GM21825 (cell line): ENCODE measurements around the gene ULK3.
A peak's percentile ranks its signal among the peaks of the same experiment; 100 is the strongest.

ENCODE experiments used
- ATAC-seq: cut with Tn5 transposase; IDR thresholded peaks from one replicate; pipeline ENCODE4 v1.9.1; 2021; ENCODE audit warnings: mild to moderate bottlenecking, moderate library complexity; ENCODE audit not compliant: unreplicated experiment

Gene ULK3

GRCh38 chr15:74800559-74801094 lies 42.3 kb downstream of the ULK3 start:
- ATAC-seq, result no peak

- ATAC-seq, result peak; percentile 59
Measured at GRCh38 chr15:74799856-74800558, 42.9 kb downstream of the ULK3 start.

- no peak for ATAC-seq
Measured at GRCh38 chr15:74799255-74799855, 43.6 kb downstream of the ULK3 start.

- ATAC-seq, result no peak
Measured at GRCh38 chr15:74798388-74799254, 44.3 kb downstream of the ULK3 start.

- no peak for ATAC-seq
Measured at GRCh38 chr15:74795966-74796625, 46.9 kb downstream of the ULK3 start.

DNA sequence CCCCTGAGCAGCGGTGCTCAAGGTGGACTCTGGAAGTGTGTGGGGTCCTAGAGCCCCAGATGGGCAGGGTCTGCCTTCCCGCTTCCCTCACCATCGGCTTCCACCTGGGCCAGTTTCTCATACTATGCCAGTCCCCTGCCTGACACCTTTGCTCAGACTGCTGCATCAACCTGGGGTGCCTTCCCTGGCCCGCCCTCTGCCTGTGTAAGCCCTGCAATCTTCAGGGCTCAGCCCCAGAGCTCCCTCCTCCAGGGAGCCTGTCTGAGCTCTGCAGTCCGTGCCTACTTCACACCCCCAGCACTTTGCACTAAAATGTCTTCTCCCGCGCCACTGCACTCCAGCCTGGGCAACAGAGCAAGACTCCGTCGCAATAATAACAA lies 48.0 kb downstream of the ULK3 start:
- ATAC-seq, result no peak

DNA sequence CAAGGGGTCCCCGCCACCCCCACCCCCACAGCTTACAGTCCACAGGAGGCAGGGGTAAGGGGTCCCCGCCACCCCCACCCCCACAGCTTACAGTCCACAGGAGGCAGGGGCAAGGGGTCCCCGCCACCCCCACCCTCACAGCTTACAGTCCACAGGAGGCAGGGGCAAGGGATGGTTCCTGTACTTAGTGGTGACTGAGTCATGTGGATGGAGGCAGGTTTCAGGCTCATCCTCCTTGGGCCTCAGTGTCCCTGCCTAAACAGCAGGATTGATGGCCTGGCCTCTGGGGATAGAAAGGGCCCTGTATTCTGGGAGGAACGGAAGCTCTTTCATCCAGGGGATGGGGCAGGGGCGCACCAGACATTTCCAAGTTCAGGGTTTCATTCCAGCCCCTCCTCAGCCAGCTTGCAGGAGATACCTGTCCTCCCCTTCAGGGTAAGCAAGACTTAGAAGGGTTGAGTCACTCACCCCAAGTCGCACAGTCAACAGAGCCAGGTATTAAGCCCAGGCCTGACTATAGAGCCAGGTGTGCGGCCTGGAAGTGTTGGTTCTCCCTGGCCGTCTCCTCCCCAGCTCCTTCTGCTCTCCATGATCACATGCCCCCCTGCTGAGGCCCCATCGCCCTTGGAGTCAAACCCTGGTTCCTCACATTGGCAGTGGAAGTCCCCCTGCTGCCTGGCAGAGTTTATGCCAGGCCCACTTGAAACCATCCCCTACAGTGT lies 48.5 kb downstream of the ULK3 start:
- no peak for ATAC-seq

GRCh38 chr15:74793135-74794028 lies 49.6 kb downstream of the ULK3 start:
- ATAC-seq, result no peak

GRCh38 chr15:74792227-74793016 lies 50.5 kb downstream of the ULK3 start:
- ATAC-seq, result no peak

- no peak for ATAC-seq
Measured at GRCh38 chr15:74791667-74792066, 51.3 kb downstream of the ULK3 start.

- no peak for ATAC-seq
Measured at GRCh38 chr15:74791007-74791406, 51.9 kb downstream of the ULK3 start.

GRCh38 chr15:74790080-74790916 lies 52.7 kb downstream of the ULK3 start:
- peak; percentile 20 for ATAC-seq

GRCh38 chr15:74789741-74790079 lies 53.2 kb downstream of the ULK3 start:
- no peak for ATAC-seq

GRCh38 chr15:74789171-74789631 lies 53.8 kb downstream of the ULK3 start:
- ATAC-seq, result no peak

DNA sequence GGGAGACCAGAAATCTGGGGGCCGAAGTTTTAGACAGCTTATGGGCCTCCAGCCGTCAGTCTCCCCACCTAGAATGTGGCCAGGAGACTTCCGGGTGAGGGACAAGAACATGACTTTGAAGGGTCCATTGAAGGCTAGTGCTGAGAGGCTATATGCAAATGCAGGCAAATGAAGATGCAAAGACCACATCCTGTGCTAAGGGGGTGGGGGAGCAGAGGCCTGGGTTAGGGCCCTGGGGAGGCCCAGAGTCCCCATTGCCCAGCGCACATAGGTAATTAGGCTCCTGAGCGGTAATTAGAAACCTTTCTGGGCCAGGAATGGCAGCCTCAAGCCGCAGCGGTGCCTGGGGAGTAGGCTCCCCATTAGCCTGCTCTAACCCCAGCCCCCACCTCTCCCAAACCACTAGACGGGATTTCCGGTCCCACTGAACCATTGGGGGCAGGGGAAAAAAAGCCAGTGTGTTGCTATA lies 54.2 kb downstream of the ULK3 start:
- ATAC-seq, result peak; percentile 20

DNA sequence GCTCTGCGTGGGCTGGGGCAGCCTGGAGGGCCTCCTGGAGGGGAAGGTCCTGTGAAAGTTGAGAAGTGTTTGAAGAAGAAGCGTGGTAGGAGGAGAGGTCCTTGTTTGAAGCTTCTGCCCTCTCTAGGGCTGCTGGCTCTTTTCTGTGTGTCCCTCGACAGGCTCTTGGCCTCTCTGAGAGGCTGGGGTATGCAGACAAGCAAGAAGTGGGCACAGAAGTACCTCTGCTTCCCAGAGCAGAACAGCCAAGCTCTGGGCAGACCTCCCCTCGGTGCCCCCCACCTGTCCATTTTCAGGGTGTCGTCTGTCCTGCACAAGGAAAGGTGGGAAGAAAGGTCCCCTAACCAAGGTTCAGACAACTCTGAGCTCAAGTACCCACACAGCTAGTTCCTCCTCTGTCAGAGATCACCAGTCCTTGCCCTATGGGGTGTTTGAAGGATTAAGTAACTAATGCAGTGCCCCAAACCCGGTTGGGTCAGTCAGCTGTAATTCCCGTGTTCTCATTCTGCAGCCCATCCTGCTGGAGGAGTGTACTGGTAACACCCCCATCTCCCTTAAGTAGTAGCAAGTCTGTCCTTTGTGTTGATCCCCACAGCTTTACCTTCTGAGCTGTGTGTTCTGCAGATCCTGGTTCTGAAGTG lies 54.8 kb downstream of the ULK3 start:
- no peak for ATAC-seq
